SU-DHL-6 (cell line): ENCODE results near the gene FHIP1A.

ENCODE experiments used
- H2AFZ ChIP-seq: fragments of 200-600 bp; sonication (generic); 2 replicates; pipeline ENCODE4 v1.6.1; 2014; ENCODE audit warnings: low read depth, mild to moderate bottlenecking, moderate library complexity, mixed read lengths, antibody characterized with exemption, low read length; ENCODE audit not compliant: severe bottlenecking
- H3F3A ChIP-seq: fragments of 200-600 bp; shearing (Covaris generic); 2 replicates; pipeline ENCODE4 v1.6.0; 2016; ENCODE audit warnings: antibody characterized with exemption, mild to moderate bottlenecking; ENCODE audit not compliant: insufficient read depth
- H3K27ac ChIP-seq: fragments of 200-600 bp; sonication (generic); 2 replicates; pipeline ENCODE4 v1.5.1; 2016; ENCODE audit warnings: low read depth, mild to moderate bottlenecking, low read length, moderate library complexity, mixed read lengths
- H3K27me3 ChIP-seq: fragments of 200-600 bp; sonication (generic), shearing (Covaris generic); 2 replicates; pipeline ENCODE4 v1.6.0; 2014; ENCODE audit warnings: mild to moderate bottlenecking, low read length
- H3K36me3 ChIP-seq: fragments of 200-600 bp; sonication (generic); 2 replicates; pipeline ENCODE4 v1.6.1; 2014; ENCODE audit warnings: mild to moderate bottlenecking, low read length, mixed read lengths
- H3K4me2 ChIP-seq: fragments of 300-600, 200-600 bp; shearing (Covaris generic), sonication (generic); 2 replicates; pipeline ENCODE4 v1.6.0; 2014; ENCODE audit warnings: low read length, low read depth, mild to moderate bottlenecking; ENCODE audit not compliant: poor library complexity, severe bottlenecking
- H3K4me3 ChIP-seq: fragments of 200-600 bp; sonication (generic); 2 replicates; pipeline ENCODE4 v1.5.1; 2014; ENCODE audit warnings: antibody characterized with exemption, low read length, mild to moderate bottlenecking, mixed read lengths; ENCODE audit not compliant: insufficient read depth, poor library complexity, severe bottlenecking
- H3K79me2 ChIP-seq: fragments of 200-600 bp; sonication (generic); 2 replicates; pipeline ENCODE4 v1.6.1; 2014; ENCODE audit warnings: mild to moderate bottlenecking, low read length, moderate library complexity; ENCODE audit not compliant: insufficient read depth
- H3K9ac ChIP-seq: fragments of 200-600 bp; sonication (generic); 2 replicates; pipeline ENCODE4 v1.7.0; 2014; ENCODE audit warnings: mild to moderate bottlenecking, low read length
- H3K9me2 ChIP-seq: fragments of 200-600 bp; sonication (generic); replicated peaks from 2 replicates; pipeline ENCODE4 v1.6.1; 2014; ENCODE audit warnings: low read length; ENCODE audit not compliant: insufficient read depth
- H3K9me3 ChIP-seq: fragments of 200-600 bp; sonication (generic); 2 replicates; pipeline ENCODE4 v1.6.1; 2014; ENCODE audit warnings: low read length, mixed read lengths; ENCODE audit not compliant: insufficient read depth
- H4K20me1 ChIP-seq: fragments of 200-600 bp; sonication (generic); 2 replicates; pipeline ENCODE4 v1.6.1; 2014; ENCODE audit warnings: low read depth, mild to moderate bottlenecking, antibody characterized with exemption, low read length, moderate library complexity, mixed read lengths
- CTCF ChIP-seq: fragments of 200-600 bp; sonication (generic); IDR thresholded peaks from one replicate; pipeline ENCODE4 v1.5.1; 2017; ENCODE audit warnings: antibody characterized with exemption, mild to moderate bottlenecking, low read length, moderate library complexity; ENCODE audit not compliant: insufficient read depth, poor library complexity, severe bottlenecking
- EZH2phosphoT487 ChIP-seq: fragments of 200-600 bp; sonication (generic), shearing (Covaris generic); conservative IDR thresholded peaks from 2 replicates; pipeline ENCODE4 v1.6.1; 2018; ENCODE audit warnings: mild to moderate bottlenecking, antibody characterized with exemption, low read length, moderate library complexity, mixed read lengths

FHIP1A gene

GRCh38 chr4:151427266-151427665 lies 18.3 kb downstream of the FHIP1A start:
- TF ChIP-seq CTCF (no peak), EZH2phosphoT487 (no peak)
- H3K27ac ChIP-seq = no peak overlapping the region
- H3K9me2 ChIP-seq = no peaks in the 10 kb centered on the region
- H3K79me2 ChIP-seq = no peaks in the 10 kb centered on the region
- H3K27me3 ChIP-seq = no peaks in the 10 kb centered on the region
- no peak overlapping the region for H2AFZ ChIP-seq
- no peak overlapping the region for H3K9ac ChIP-seq
- H4K20me1 ChIP-seq = no peaks in the 10 kb centered on the region
- H3K9me3 ChIP-seq = no peaks in the 10 kb centered on the region
- H3K4me3 ChIP-seq = no peak overlapping the region
- no peaks in the 10 kb centered on the region for H3K36me3 ChIP-seq
- H3F3A ChIP-seq = no peaks in the 10 kb centered on the region
- H3K4me2 ChIP-seq = no peak overlapping the region

- no peaks in the 10 kb centered on the region for H3K9me2 ChIP-seq
- H2AFZ ChIP-seq = no peak overlapping the region
- H3K79me2 ChIP-seq = no peaks in the 10 kb centered on the region
- H3K4me2 ChIP-seq = no peak overlapping the region
- no peak overlapping the region for H3K4me3 ChIP-seq
- no peak overlapping the region for H3K9ac ChIP-seq
- no peaks in the 10 kb centered on the region for H3K36me3 ChIP-seq
- H3F3A ChIP-seq = no peaks in the 10 kb centered on the region
- no peaks in the 10 kb centered on the region for H3K9me3 ChIP-seq
- TF ChIP-seq CTCF (no peak), EZH2phosphoT487 (no peak)
- no peaks in the 10 kb centered on the region for H3K27me3 ChIP-seq
- no peaks in the 10 kb centered on the region for H4K20me1 ChIP-seq
- no peak overlapping the region for H3K27ac ChIP-seq
Measured at GRCh38 chr4:151428346-151428745, 19.4 kb downstream of the FHIP1A start.

- no peaks in the 10 kb centered on the region for H3K79me2 ChIP-seq
- H3K36me3 ChIP-seq = no peaks in the 10 kb centered on the region
- no peak overlapping the region for H3K27ac ChIP-seq
- no peaks in the 10 kb centered on the region for H3K27me3 ChIP-seq
- no peaks in the 10 kb centered on the region for H3F3A ChIP-seq
- TF ChIP-seq CTCF (no peak), EZH2phosphoT487 (no peak)
- no peaks in the 10 kb centered on the region for H3K9me2 ChIP-seq
- no peak overlapping the region for H3K4me3 ChIP-seq
- no peak overlapping the region for H2AFZ ChIP-seq
- no peak overlapping the region for H3K9ac ChIP-seq
- H4K20me1 ChIP-seq = no peaks in the 10 kb centered on the region
- H3K4me2 ChIP-seq = no peak overlapping the region
- no peaks in the 10 kb centered on the region for H3K9me3 ChIP-seq
Measured at GRCh38 chr4:151429957-151430570, 21.1 kb downstream of the FHIP1A start.
